ENCODE data around the gene RDH5.
"Not testable (repeated sequence)": the region's sequence is repeated elsewhere in the genome, so short reads cannot be mapped to it uniquely, and the experiment has no call there.

Gene RDH5

DNA sequence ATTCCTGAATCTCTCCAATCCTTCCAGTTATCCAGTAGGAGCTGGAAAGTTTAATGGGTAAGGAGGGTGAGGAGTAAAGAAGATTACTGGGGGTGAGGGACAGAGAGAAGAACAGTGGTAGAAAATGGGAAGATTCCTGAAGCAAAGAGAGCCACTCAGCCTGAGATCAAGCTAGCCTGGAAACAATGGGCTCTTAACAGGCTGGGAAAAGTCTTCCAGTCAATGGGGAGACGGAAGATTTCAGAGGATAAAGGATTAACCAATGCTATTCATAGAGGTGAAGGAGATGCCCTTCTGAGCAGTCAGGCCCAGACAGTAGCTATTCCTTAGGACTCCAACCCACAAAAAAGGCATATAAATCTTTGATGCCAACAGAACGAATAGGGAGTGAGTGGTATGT, 37.5 kb downstream of the RDH5 start:
- no peaks in the 10 kb centered on the region for H3K27me3 ChIP-seq (ENCODE audit: control insufficient read depth, insufficient read depth, low read length)
- H3K9ac ChIP-seq (ENCODE audit: low read length), result no peak overlapping the region
- no peaks in the 10 kb centered on the region for H3K9me3 ChIP-seq (ENCODE audit: control insufficient read depth, insufficient read depth, low read depth, low read length)
- peaks cover 7% of the 10 kb centered on the region; the same call in 1 of the 2 replicates for H3K4me1 ChIP-seq (ENCODE audit: control insufficient read depth, insufficient read depth, low read length)
- no peak overlapping the region for H3K27ac ChIP-seq (ENCODE audit: low read depth, low read length)
- H3K4me3 ChIP-seq (ENCODE audit: low read depth, low read length), result no peak overlapping the region
- H3K36me3 ChIP-seq (ENCODE audit: control insufficient read depth, insufficient read depth, low read length), result peaks cover 79% of the 10 kb centered on the region

DNA sequence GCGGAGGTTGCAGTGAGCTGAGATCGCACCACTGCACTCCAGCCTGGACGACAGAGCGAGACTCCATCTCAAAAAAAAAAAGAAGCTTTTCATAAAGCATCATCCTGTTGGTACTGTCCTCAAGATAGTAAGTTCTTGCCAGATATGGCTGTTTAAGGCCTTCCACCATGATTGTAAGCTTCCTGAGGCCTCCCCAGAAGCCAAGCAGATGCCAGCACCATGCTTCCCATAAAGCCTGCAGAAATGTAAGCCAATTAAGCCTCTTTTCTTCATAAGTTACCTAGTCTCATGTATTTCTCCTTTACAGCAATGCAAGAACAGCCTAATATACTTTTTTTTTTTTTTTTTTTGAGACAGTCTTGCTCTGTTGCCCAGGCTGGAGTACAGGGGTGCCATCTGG, 38.4 kb downstream of the RDH5 start:
- not testable (repeated sequence) for H3K9ac ChIP-seq (ENCODE audit: low read length); H3K9me3 ChIP-seq (ENCODE audit: control insufficient read depth, insufficient read depth, low read depth, low read length); H3K4me3 ChIP-seq (ENCODE audit: low read depth, low read length); H3K27ac ChIP-seq (ENCODE audit: low read depth, low read length); H3K4me1 ChIP-seq (ENCODE audit: control insufficient read depth, insufficient read depth, low read length); H3K27me3 ChIP-seq (ENCODE audit: control insufficient read depth, insufficient read depth, low read length)
- peaks cover 79% of the 10 kb centered on the region for H3K36me3 ChIP-seq (ENCODE audit: control insufficient read depth, insufficient read depth, low read length)

DNA sequence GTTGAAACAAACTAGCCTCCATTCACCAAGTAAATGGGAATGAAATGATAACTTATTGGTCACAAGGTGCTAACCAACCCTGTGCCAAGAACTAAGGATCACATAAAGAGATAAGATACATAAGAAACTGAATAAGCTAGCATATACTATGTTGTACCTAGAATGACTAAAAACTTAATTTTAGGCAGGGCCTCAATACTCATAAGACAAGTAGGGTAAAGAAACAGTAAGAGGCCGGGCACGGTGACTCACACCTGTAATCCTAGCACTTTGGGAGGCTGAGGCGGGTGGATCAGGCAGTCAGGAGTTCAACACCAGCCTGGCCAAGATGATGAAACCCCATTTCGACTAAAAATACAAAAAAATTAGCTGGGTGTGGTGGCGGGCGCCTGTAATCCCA, 40.5 kb downstream of the RDH5 start:
- H3K27ac ChIP-seq (ENCODE audit: low read depth, low read length), result no peak overlapping the region

DNA sequence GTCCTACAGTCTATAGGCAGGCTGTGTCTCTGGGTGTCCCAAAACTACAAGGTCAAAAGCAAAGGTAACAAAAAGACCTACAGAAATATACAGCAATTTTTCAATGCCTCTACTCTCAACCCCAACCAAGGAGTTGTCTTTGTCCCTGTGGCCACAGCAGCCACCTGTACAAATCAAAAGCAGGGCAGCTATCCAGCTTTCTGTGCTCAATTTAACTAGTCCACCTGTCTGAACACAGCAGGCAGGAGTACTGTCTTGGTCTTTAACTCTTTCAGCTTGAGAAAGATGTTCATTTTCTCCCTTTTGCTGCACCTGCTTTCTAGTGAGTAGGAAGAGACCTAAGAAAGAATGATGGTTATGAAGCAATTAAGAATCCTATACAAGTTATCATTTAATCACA, 42.5 kb downstream of the RDH5 start:
- no peaks in the 10 kb centered on the region for H3K4me1 ChIP-seq (ENCODE audit: control insufficient read depth, insufficient read depth, low read length)
- H3K27me3 ChIP-seq (ENCODE audit: control insufficient read depth, insufficient read depth, low read length), result no peaks in the 10 kb centered on the region
- no peak overlapping the region for H3K27ac ChIP-seq (ENCODE audit: low read depth, low read length)
- H3K9ac ChIP-seq (ENCODE audit: low read length), result no peak overlapping the region
- H3K36me3 ChIP-seq (ENCODE audit: control insufficient read depth, insufficient read depth, low read length), result peaks cover 70% of the 10 kb centered on the region
- H3K9me3 ChIP-seq (ENCODE audit: control insufficient read depth, insufficient read depth, low read depth, low read length), result no peaks in the 10 kb centered on the region
- no peak overlapping the region for H3K4me3 ChIP-seq (ENCODE audit: low read depth, low read length)

More for the DNA sequence above, 40.5 kb downstream of the RDH5 start:
- no peak overlapping the region for H3K4me3 ChIP-seq (ENCODE audit: low read depth, low read length)
- no peaks in the 10 kb centered on the region; the same call in 1 of the 2 replicates for H3K4me1 ChIP-seq (ENCODE audit: control insufficient read depth, insufficient read depth, low read length)
- peaks cover 77% of the 10 kb centered on the region for H3K36me3 ChIP-seq (ENCODE audit: control insufficient read depth, insufficient read depth, low read length)
- H3K9me3 ChIP-seq (ENCODE audit: control insufficient read depth, insufficient read depth, low read depth, low read length), result no peaks in the 10 kb centered on the region
- H3K9ac ChIP-seq (ENCODE audit: low read length), result no peak overlapping the region
- no peaks in the 10 kb centered on the region for H3K27me3 ChIP-seq (ENCODE audit: control insufficient read depth, insufficient read depth, low read length)

DNA sequence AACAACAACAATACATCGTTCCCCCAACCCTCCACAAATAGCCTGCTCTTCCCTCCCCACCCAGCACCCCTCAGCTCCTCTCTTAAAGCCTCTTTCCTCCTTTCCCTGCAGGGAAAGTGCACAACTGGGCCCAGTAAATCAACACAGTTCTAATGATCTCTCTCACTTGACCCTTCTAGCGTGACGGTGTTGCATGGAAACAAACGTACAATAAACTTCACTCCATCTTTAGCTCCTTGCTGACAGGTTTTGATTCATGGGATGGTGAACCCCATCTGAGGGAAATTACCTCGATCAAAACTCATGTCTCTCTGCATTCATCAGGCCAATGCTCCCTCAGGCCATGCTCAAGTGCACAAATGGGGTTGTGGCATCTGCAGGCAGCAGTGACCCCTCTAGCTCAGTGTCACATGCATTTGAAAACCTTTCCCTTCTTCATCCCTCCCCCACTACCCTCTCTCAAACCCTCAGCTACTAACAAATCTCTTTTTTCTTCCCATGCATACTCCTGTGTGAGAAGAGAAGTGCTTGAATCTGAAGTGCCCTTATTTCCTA, 45.6 kb downstream of the RDH5 start:
- Histone ChIP-seq H3K4me3 (ENCODE audit: low read depth, low read length) (no peak overlapping the region), H3K27me3 (ENCODE audit: control insufficient read depth, insufficient read depth, low read length) (no peaks in the 10 kb centered on the region), H3K9me3 (ENCODE audit: control insufficient read depth, insufficient read depth, low read depth, low read length) (no peaks in the 10 kb centered on the region), H3K9ac (ENCODE audit: low read length) (no peak overlapping the region), H3K4me1 (ENCODE audit: control insufficient read depth, insufficient read depth, low read length) (no peaks in the 10 kb centered on the region), H3K36me3 (ENCODE audit: control insufficient read depth, insufficient read depth, low read length) (peaks cover 60% of the 10 kb centered on the region), H3K27ac (ENCODE audit: low read depth, low read length) (no peak overlapping the region)

DNA sequence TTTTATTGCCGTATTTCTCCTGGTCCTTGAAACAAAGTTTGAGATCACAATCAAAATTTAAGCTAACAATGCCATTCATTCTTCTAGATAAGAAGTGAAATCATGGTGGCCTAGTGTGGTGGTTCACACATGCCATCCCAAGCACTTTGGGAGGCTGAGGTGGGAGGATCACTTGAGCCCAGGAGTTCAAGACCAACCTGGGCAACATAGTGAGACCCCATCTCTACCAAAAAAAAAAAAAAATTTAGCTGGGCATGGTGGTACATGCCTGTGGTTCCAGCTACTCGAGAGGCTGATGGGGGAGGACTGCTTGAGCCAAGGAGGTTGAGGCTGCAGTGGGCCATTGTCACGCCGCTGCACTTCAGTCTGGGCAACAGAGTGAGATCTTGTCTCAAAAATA, 47.0 kb downstream of the RDH5 start:
- Histone ChIP-seq H3K27me3 (ENCODE audit: control insufficient read depth, insufficient read depth, low read length) (no peaks in the 10 kb centered on the region), H3K4me3 (ENCODE audit: low read depth, low read length) (no peak overlapping the region), H3K4me1 (ENCODE audit: control insufficient read depth, insufficient read depth, low read length) (no peaks in the 10 kb centered on the region), H3K9ac (ENCODE audit: low read length) (no peak overlapping the region), H3K36me3 (ENCODE audit: control insufficient read depth, insufficient read depth, low read length) (peaks cover 66% of the 10 kb centered on the region), H3K9me3 (ENCODE audit: control insufficient read depth, insufficient read depth, low read depth, low read length) (no peaks in the 10 kb centered on the region), H3K27ac (ENCODE audit: low read depth, low read length) (no peak overlapping the region)

DNA sequence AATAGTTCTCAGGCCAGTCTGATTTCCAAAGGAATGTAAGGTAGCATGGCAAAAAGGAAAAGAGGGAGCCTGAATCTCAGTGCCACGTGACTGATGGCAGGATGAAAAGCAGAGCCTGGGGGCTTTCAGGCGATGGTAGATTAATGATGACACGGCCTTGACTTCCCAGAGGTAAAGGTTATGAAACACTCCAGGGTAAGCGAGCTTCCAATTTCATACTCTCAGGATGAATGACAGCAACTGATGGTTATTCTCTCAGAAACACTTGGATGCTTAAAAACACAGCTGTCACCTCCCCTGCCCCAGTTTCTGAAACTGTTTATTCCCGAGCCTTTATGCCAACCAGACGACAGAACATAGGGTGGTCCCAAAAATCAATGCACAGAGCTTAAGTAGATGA, 51.5 kb downstream of the RDH5 start:
- peaks cover 64% of the 10 kb centered on the region for H3K36me3 ChIP-seq (ENCODE audit: control insufficient read depth, insufficient read depth, low read length)
- no peaks in the 10 kb centered on the region for H3K4me1 ChIP-seq (ENCODE audit: control insufficient read depth, insufficient read depth, low read length)
- no peak overlapping the region for H3K9ac ChIP-seq (ENCODE audit: low read length)
- no peaks in the 10 kb centered on the region for H3K27me3 ChIP-seq (ENCODE audit: control insufficient read depth, insufficient read depth, low read length)
- no peak overlapping the region for H3K4me3 ChIP-seq (ENCODE audit: low read depth, low read length)
- H3K9me3 ChIP-seq (ENCODE audit: control insufficient read depth, insufficient read depth, low read depth, low read length), result no peaks in the 10 kb centered on the region
- H3K27ac ChIP-seq (ENCODE audit: low read depth, low read length), result no peak overlapping the region

Measured in HUES6 (cell line).